ENCODE results near the gene SP110. TPM values are rescaled to one million over a fixed set of nuclear protein-coding genes. Genes with fewer than 3 reads are reported as not detected.

Gene SP110
- total and polyA plus RNA-seq, 2 donors (not counting 1 experiment from before 2014, with no cell fraction given): 162 to 280 TPM

GRCh38 chr2:230205721-230206120, 14.1 kb downstream of the SP110 start:
- TF ChIP-seq EZH2 (IDR thresholded peaks at IDR 0.05; ENCODE audit: borderline replicate concordance, insufficient read depth, low read depth, low read length, poor library complexity, severe bottlenecking) (no peak), CTCF (IDR thresholded peaks at IDR 0.05) (no peak)
- peak overlapping the region in 1 of 5 experiments; percentile 22 for H3K4me3 ChIP-seq (ENCODE audit: control extremely low read depth in 1 of 5, extremely low read depth in 1 of 5, insufficient read depth in 1 of 5, low read depth in 2 of 5, low read length in 4 of 5)
- H3K27ac ChIP-seq (ENCODE audit: low read length in 2 of 2): peak overlapping the region; percentile 77
- Mint-ChIP-seq H3K27me3 (no peaks in the 10 kb centered on the region), H3K27ac (peak overlapping the region; percentile 93), H3K9me3 (ENCODE audit: insufficient read depth) (no peaks in the 10 kb centered on the region), H3K4me3 (peak overlapping the region; percentile 77), H3K4me1 (peaks cover 39% of the 10 kb centered on the region)
- peak overlapping the region; percentile 67 for H3K4me2 ChIP-seq (replicated peaks; ENCODE audit: low read depth, low read length, poor library complexity, severe bottlenecking)
- peak overlapping the region; percentile 1 for H3K9ac ChIP-seq (ENCODE audit: low read length)
- ChIA-PET CTCF (interaction anchor here (0.9 to 8.4 kb wide), 6 partner anchors 9 to 407 kb away, joined by 3 to 66 read pairs (median 5); partner anchors contain the start of genes SP110 and SP140), POLR2A (interaction anchor here (1.1 to 1.9 kb wide), 3 partner anchors 11 to 47 kb away, joined by 3 to 5 read pairs (median 4); no protein-coding TSS in a partner anchor)
- H3K9me3 ChIP-seq (ENCODE audit: control extremely low read depth in 1 of 3, control insufficient read depth in 2 of 3, insufficient read depth in 1 of 3, low read length in 2 of 3): no peaks in the 10 kb centered on the region
- WGBS (ENCODE audit: insufficient coverage): 86% methylated on average over 1 of the region's 2 CpGs
- peaks cover 74% of the 10 kb centered on the region for H3K79me2 ChIP-seq (ENCODE audit: control insufficient read depth, insufficient read depth, low read length)
- no peaks in the 10 kb centered on the region for H3K27me3 ChIP-seq (replicated peaks in 1 of 4; ENCODE audit: control extremely low read depth in 1 of 4, control insufficient read depth in 3 of 4, insufficient read depth in 4 of 4, low read length in 3 of 4)
- DNase-seq (no peak), ATAC-seq (ENCODE audit: low read depth) (no peak)
- H2AFZ ChIP-seq (ENCODE audit: insufficient read depth, low read depth, low read length, poor library complexity, severe bottlenecking): no peak overlapping the region
- peaks cover 8% of the 10 kb centered on the region for H4K20me1 ChIP-seq (ENCODE audit: control insufficient read depth, insufficient read depth, low read length, poor library complexity, severe bottlenecking)
- H3K36me3 ChIP-seq (replicated peaks in 1 of 2; ENCODE audit: control extremely low read depth in 1 of 2, control insufficient read depth in 1 of 2, extremely low read depth in 1 of 2, insufficient read depth in 2 of 2, low read length in 1 of 2): peaks cover 9 to 88% of the 10 kb centered on the region in 2 experiments
- peaks cover 82 to 86% of the 10 kb centered on the region in 2 donors for H3K4me1 ChIP-seq (ENCODE audit: control insufficient read depth in 2 of 2, insufficient read depth in 2 of 2, low read length in 2 of 2)
- intact Hi-C loops (cut with micrococcal nuclease): loop anchor here (1.0 to 2.0 kb wide), 4 partner anchors 13 to 61 kb away; partner anchors contain the start of genes SP110 and SP140

DNA sequence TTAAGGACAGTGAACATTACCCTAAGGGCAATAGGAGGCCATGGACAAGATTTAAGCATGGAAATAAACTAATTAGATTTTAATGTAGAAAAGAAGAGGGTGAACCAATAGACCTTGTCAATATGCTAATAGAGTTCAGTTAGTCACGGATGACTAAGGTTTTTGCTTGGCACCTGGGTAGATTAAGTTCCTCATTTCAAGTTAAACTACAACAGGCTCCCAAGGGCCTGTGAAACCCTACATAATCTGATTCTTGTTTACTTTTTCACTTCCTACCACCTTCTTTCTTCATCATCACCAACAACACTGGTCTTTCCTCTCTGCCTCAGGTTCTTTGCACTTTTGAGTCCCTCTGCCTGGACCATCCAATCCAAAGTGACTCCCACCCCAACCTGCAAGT, 14.8 kb downstream of the SP110 start:
- ChIA-PET POLR2A (interaction anchor here (1.1 to 1.9 kb wide), 4 partner anchors 12 to 108 kb away, joined by 3 to 7 read pairs (median 4); partner anchors contain the start of gene SP140), CTCF (interaction anchor here (1.2 to 8.4 kb wide), 5 partner anchors 10 to 408 kb away, joined by 4 to 66 read pairs (median 13); partner anchors contain the start of gene SP140)
- Histone ChIP-seq H3K27ac (ENCODE audit: low read length in 2 of 2) (peak overlapping the region; percentile 77), H3K4me3 (ENCODE audit: control extremely low read depth in 1 of 5, extremely low read depth in 1 of 5, insufficient read depth in 1 of 5, low read depth in 2 of 5, low read length in 4 of 5) (peak overlapping the region in 2 of 5 experiments; percentile 6 to 37), H3K4me1 (ENCODE audit: control insufficient read depth in 2 of 2, insufficient read depth in 2 of 2, low read length in 2 of 2) (peaks cover 76 to 79% of the 10 kb centered on the region in 2 donors), H3K4me2 (replicated peaks; ENCODE audit: low read depth, low read length, poor library complexity, severe bottlenecking) (peak overlapping the region; percentile 67), H4K20me1 (ENCODE audit: control insufficient read depth, insufficient read depth, low read length, poor library complexity, severe bottlenecking) (peaks cover 8% of the 10 kb centered on the region), H3K9me3 (ENCODE audit: control extremely low read depth in 1 of 3, control insufficient read depth in 2 of 3, insufficient read depth in 1 of 3, low read length in 2 of 3) (no peaks in the 10 kb centered on the region), H3K36me3 (replicated peaks in 1 of 2; ENCODE audit: control extremely low read depth in 1 of 2, control insufficient read depth in 1 of 2, extremely low read depth in 1 of 2, insufficient read depth in 2 of 2, low read length in 1 of 2) (peaks cover 12 to 88% of the 10 kb centered on the region in 2 experiments), H3K27me3 (replicated peaks in 1 of 4; ENCODE audit: control extremely low read depth in 1 of 4, control insufficient read depth in 3 of 4, insufficient read depth in 4 of 4, low read length in 3 of 4) (no peaks in the 10 kb centered on the region), H3K79me2 (ENCODE audit: control insufficient read depth, insufficient read depth, low read length) (peaks cover 79% of the 10 kb centered on the region), H3K9ac (ENCODE audit: low read length) (peak overlapping the region; percentile 36), H2AFZ (ENCODE audit: insufficient read depth, low read depth, low read length, poor library complexity, severe bottlenecking) (no peak overlapping the region)
- Mint-ChIP-seq H3K4me1 (peaks cover 39% of the 10 kb centered on the region), H3K4me3 (peak overlapping the region; percentile 77), H3K9me3 (ENCODE audit: insufficient read depth) (no peaks in the 10 kb centered on the region), H3K27me3 (no peaks in the 10 kb centered on the region), H3K27ac (peak overlapping the region; percentile 93)
- ATAC-seq (ENCODE audit: low read depth) (peak; percentile 66), DNase-seq (peak; percentile 85)
- TF ChIP-seq EZH2 (IDR thresholded peaks at IDR 0.05; ENCODE audit: borderline replicate concordance, insufficient read depth, low read depth, low read length, poor library complexity, severe bottlenecking): no peak
- no peak for TF ChIP-seq CTCF (IDR thresholded peaks at IDR 0.05)
- WGBS (ENCODE audit: insufficient coverage): 0% methylated on average over 1 of the region's 1 CpG
- intact Hi-C loops (cut with micrococcal nuclease): loop anchor here (1.0 to 2.0 kb wide), 4 partner anchors 14 to 62 kb away; partner anchors contain the start of genes SP110 and SP140

All from B cell (primary cell).